ENCODE data around the gene PNLIPRP3. TPM values are rescaled to one million over a fixed set of nuclear protein-coding genes. Genes with fewer than 3 reads are reported as not detected.

Gene PNLIPRP3
- total and polyA plus RNA-seq, 10 of the 15 experiments (the other 5 are each of a cell fraction or from before 2014, with no cell fraction given), result 0.03 TPM; not detected in 9

- no peaks in the 10 kb centered on the region for H3K4me1 ChIP-seq (ENCODE audit: control insufficient read depth, insufficient read depth, low read length)
- FAIRE-seq, result peak; percentile 70
- DNase-seq (ENCODE audit: low read depth, low spot score), result no peak
- ChIA-PET CTCF (interaction anchor here (0.6 to 1.8 kb wide), 6 partner anchors 17 to 84 kb away, joined by 3 to 7 read pairs (median 4); no protein-coding TSS in a partner anchor), RAD21 (ENCODE audit: unreplicated experiment) (interaction anchor here (0.6 kb wide), 1 partner anchor 804 kb away, joined by 3 read pairs; no protein-coding TSS in a partner anchor), SMC1A (ENCODE audit: uncharacterized antibody, unreplicated experiment) (no interaction called here), POLR2A (no interaction called here)
- in situ Hi-C loops (cut with MboI), result no loop called here
- intact Hi-C loops (cut with micrococcal nuclease; ENCODE audit: unreplicated experiment), result loop anchor here (5.0 kb wide), 1 partner anchor 1133 kb away; no protein-coding TSS in a partner anchor
- H3K27ac ChIP-seq (ENCODE audit: control insufficient read depth, insufficient read depth), result no peak overlapping the region
- ATAC-seq, result peak; percentile 62
- TF ChIP-seq JUNB (IDR thresholded peaks at IDR 0.05) (no peak), ZNF622 (IDR thresholded peaks at IDR 0.05) (no peak), ESRRA (IDR thresholded peaks at IDR 0.05; ENCODE audit: low read length) (no peak), MXI1 (IDR thresholded peaks at IDR 0.05; ENCODE audit: low read depth, low read length) (no peak), RAD21 (IDR thresholded peaks at IDR 0.05; ENCODE audit: insufficient read depth, low read depth, low read length) (0 out of 2 replicates have a peak, but pooled peaks have one; percentile 11), NR2C2 (IDR thresholded peaks at IDR 0.05; ENCODE audit: borderline replicate concordance, control insufficient read depth, insufficient read length, low read depth) (no peak), SPI1 (IDR thresholded peaks at IDR 0.05; ENCODE audit: borderline replicate concordance, insufficient read depth, low read depth, low read length) (no peak), E4F1 (IDR thresholded peaks at IDR 0.05; ENCODE audit: borderline replicate concordance, partially characterized antibody) (no peak), SMC3 (IDR thresholded peaks at IDR 0.05; ENCODE audit: borderline replicate concordance, low read length) (peak; percentile 18; the same call in 1 of the 2 replicates), ZNF274 (IDR thresholded peaks at IDR 0.05; ENCODE audit: insufficient read depth, insufficient read length) (no peak), IKZF2 (IDR thresholded peaks at IDR 0.05) (no peak), WRNIP1 (IDR thresholded peaks at IDR 0.05; ENCODE audit: borderline replicate concordance, low read depth, low read length) (no peak), HDAC6 (IDR thresholded peaks at IDR 0.05; ENCODE audit: unreplicated experiment) (no peak), SUZ12 (IDR thresholded peaks at IDR 0.05; ENCODE audit: unreplicated experiment) (no peak)
- TF ChIP-seq, protein P1, sequence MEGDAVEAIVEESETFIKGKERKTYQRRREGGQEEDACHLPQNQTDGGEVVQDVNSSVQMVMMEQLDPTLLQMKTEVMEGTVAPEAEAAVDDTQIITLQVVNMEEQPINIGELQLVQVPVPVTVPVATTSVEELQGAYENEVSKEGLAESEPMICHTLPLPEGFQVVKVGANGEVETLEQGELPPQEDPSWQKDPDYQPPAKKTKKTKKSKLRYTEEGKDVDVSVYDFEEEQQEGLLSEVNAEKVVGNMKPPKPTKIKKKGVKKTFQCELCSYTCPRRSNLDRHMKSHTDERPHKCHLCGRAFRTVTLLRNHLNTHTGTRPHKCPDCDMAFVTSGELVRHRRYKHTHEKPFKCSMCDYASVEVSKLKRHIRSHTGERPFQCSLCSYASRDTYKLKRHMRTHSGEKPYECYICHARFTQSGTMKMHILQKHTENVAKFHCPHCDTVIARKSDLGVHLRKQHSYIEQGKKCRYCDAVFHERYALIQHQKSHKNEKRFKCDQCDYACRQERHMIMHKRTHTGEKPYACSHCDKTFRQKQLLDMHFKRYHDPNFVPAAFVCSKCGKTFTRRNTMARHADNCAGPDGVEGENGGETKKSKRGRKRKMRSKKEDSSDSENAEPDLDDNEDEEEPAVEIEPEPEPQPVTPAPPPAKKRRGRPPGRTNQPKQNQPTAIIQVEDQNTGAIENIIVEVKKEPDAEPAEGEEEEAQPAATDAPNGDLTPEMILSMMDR (IDR thresholded peaks at IDR 0.05 in 2 of 3, conservative IDR thresholded peaks at IDR 0.05 in 1 of 3; ENCODE audit: control insufficient read depth in 2 of 3, extremely low read depth in 1 of 3, insufficient read depth in 1 of 3, low read depth in 3 of 3, low read length in 3 of 3), result peak; percentile 49 to 60 (median 53); a peak in 5 of 6 replicates
- H3K4me2 ChIP-seq (ENCODE audit: control insufficient read depth, insufficient read depth), result no peak overlapping the region
- H3K27me3 ChIP-seq (replicated peaks in 1 of 2; ENCODE audit: control insufficient read depth in 2 of 2, insufficient read depth in 2 of 2, low read length in 1 of 2), result no peaks in the 10 kb centered on the region
- H3K9me3 ChIP-seq (replicated peaks; ENCODE audit: control insufficient read depth, insufficient read depth, low read length), result no peaks in the 10 kb centered on the region
- no TSS peak for BruUV-seq (replicated peaks)
- no peaks in the 10 kb centered on the region for H4K20me1 ChIP-seq (ENCODE audit: control insufficient read depth, insufficient read depth)
- no peak overlapping the region for H3K9ac ChIP-seq (ENCODE audit: control insufficient read depth, insufficient read depth, low read length)
- no peak overlapping the region for H2AFZ ChIP-seq (ENCODE audit: control insufficient read depth, low read depth, low read length)
- no peak overlapping the region for H3K4me3 ChIP-seq
- H3K79me2 ChIP-seq (ENCODE audit: control insufficient read depth, insufficient read depth, low read length), result no peaks in the 10 kb centered on the region
- 0% methylated on average over 2 of the region's 2 CpGs for WGBS (ENCODE audit: insufficient coverage, insufficient replicate concordance, low lambda C conversion rate, missing lambda C conversion rate)
- H3K36me3 ChIP-seq (ENCODE audit: control insufficient read depth in 2 of 2, insufficient read depth in 2 of 2, low read length in 1 of 2), result no peaks in the 10 kb centered on the region
Observed at GRCh38 chr10:116490028-116490662, 62.5 kb downstream of the PNLIPRP3 start.
